Neural cell (in vitro differentiated cells): ENCODE results near the gene NID2. TPM values are rescaled to one million over a fixed set of nuclear protein-coding genes. Genes with fewer than 3 reads are reported as not detected.

Source experiments
- H2AFZ ChIP-seq: fragments of 200-600, 300-800 bp; sonication (generic), shearing (Covaris generic); 2 replicates; pipeline ENCODE4 v1.6.0; 2014; ENCODE audit warnings: low read depth, mild to moderate bottlenecking, antibody characterized with exemption, low read length, moderate library complexity
- H3F3A ChIP-seq: fragments of 200-600 bp; shearing (Covaris generic); 2 replicates; pipeline ENCODE4 v1.6.1; 2016; ENCODE audit warnings: mild to moderate bottlenecking, moderate library complexity, mixed read lengths, antibody characterized with exemption, low read length; ENCODE audit not compliant: insufficient read depth, poor library complexity, severe bottlenecking
- H3K27ac ChIP-seq: fragments of 200-600, 300-800 bp; sonication (generic), shearing (Covaris generic); 2 replicates; pipeline ENCODE4 v1.5.1; 2014; ENCODE audit warnings: mild to moderate bottlenecking, low read length, moderate library complexity
- H3K27me3 ChIP-seq: fragments of 300-800, 200-600 bp; sonication (generic), shearing (Covaris generic); 2 replicates; pipeline ENCODE4 v1.6.0; 2014; ENCODE audit warnings: mild to moderate bottlenecking, low read depth, low read length, moderate library complexity; ENCODE audit not compliant: insufficient read depth
- H3K36me3 ChIP-seq: fragments of 300-800, 200-600 bp; sonication (generic), shearing (Covaris generic); 2 replicates; pipeline ENCODE4 v1.5.1; 2014; ENCODE audit warnings: mild to moderate bottlenecking, antibody characterized with exemption, low read length, moderate library complexity; ENCODE audit not compliant: insufficient read depth
- H3K4me2 ChIP-seq: fragments of 300-800, 200-600 bp; sonication (generic), shearing (Covaris generic); 2 replicates; pipeline ENCODE4 v1.6.0; 2014; ENCODE audit warnings: mild to moderate bottlenecking, low read length
- H3K4me3 ChIP-seq: fragments of 300-800, 200-600 bp; sonication (generic), shearing (Covaris generic); 2 replicates; pipeline ENCODE4 v1.5.1; 2014; ENCODE audit warnings: mild to moderate bottlenecking, low read length, moderate library complexity
- H3K79me2 ChIP-seq: fragments of 200-600 bp; shearing (Covaris generic); replicated peaks from 2 replicates; pipeline ENCODE4 v1.6.0; 2014; ENCODE audit warnings: mild to moderate bottlenecking, low read length, moderate library complexity; ENCODE audit not compliant: insufficient read depth
- H3K9ac ChIP-seq: fragments of 300-800, 200-600 bp; sonication (generic), shearing (Covaris generic); 2 replicates; pipeline ENCODE4 v1.6.1; 2016; ENCODE audit warnings: mild to moderate bottlenecking, low read length, mixed read lengths
- H3K9me2 ChIP-seq: fragments of 200-600 bp; shearing (Covaris generic); 2 replicates; pipeline ENCODE4 v1.6.1; 2016; ENCODE audit warnings: mild to moderate bottlenecking, low read length, mixed read lengths; ENCODE audit not compliant: insufficient read depth
- H3K9me3 ChIP-seq: fragments of 200-600, 300-800 bp; sonication (generic), shearing (Covaris generic); 2 replicates; pipeline ENCODE4 v1.6.1; 2016; ENCODE audit warnings: mild to moderate bottlenecking, mixed run types, low read length, moderate library complexity, mixed read lengths
- H4K20me1 ChIP-seq: fragments of 200-600 bp; shearing (Covaris generic); 2 replicates; pipeline ENCODE4 v1.6.1; 2016; ENCODE audit warnings: mild to moderate bottlenecking, mixed run types; ENCODE audit not compliant: insufficient read depth
- EP300 ChIP-seq: fragments of 450-650 bp; conservative IDR thresholded peaks from 2 replicates; pipeline ENCODE4 v1.6.1; 2014; ENCODE audit warnings: antibody characterized with exemption, mild to moderate bottlenecking, moderate library complexity; ENCODE audit not compliant: poor library complexity, severe bottlenecking
- EZH2 ChIP-seq: fragments of 200-600, 300-800 bp; shearing (Covaris generic), sonication (generic); IDR thresholded peaks from 2 replicates; pipeline ENCODE4 v1.6.1; 2014; ENCODE audit warnings: antibody characterized with exemption, low read length, borderline replicate concordance, mild to moderate bottlenecking; ENCODE audit not compliant: insufficient read depth, poor library complexity, severe bottlenecking
- MXI1 ChIP-seq: fragments of 450-650 bp; conservative IDR thresholded peaks from 2 replicates; pipeline ENCODE4 v1.6.1; 2014; ENCODE audit warnings: antibody characterized with exemption, mild to moderate bottlenecking; ENCODE audit not compliant: poor library complexity, severe bottlenecking
- POLR2AphosphoS5 ChIP-seq: IDR thresholded peaks from 2 replicates; pipeline ENCODE4 v1.6.1; 2012
- RAD21 ChIP-seq: fragments of 450-650 bp; conservative IDR thresholded peaks from 2 replicates; pipeline ENCODE4 v1.6.1; 2014; ENCODE audit warnings: antibody characterized with exemption, mild to moderate bottlenecking, moderate library complexity
- SMC3 ChIP-seq: fragments of 450-650 bp; conservative IDR thresholded peaks from 2 replicates; pipeline ENCODE4 v1.6.1; 2014; ENCODE audit warnings: antibody characterized with exemption, mild to moderate bottlenecking, moderate library complexity; ENCODE audit not compliant: poor library complexity
- TAF1 ChIP-seq: IDR thresholded peaks from 2 replicates; pipeline ENCODE4 v1.6.1; 2012; ENCODE audit warnings: low read depth
- polyA plus RNA-seq: library from polyadenylated mRNA; depleted of rRNA; stranded (reverse); fragments of >200 nt; gene quantifications from 2 replicates; pipeline ENCODE4 v1.2.3, GENCODE V29; 2014
- TF ChIP-seq, protein P1 (sequence below): IDR thresholded peaks from 2 replicates; pipeline ENCODE4 v1.6.1; 2012; ENCODE audit warnings: borderline replicate concordance
- TF ChIP-seq, protein P2 (sequence below): fragments of 450-650 bp; IDR thresholded peaks from 2 replicates; pipeline ENCODE4 v1.5.1; 2014; ENCODE audit warnings: antibody characterized with exemption, mild to moderate bottlenecking, moderate library complexity; ENCODE audit not compliant: poor library complexity, severe bottlenecking

Gene NID2
- polyA plus RNA-seq, 1 donor from 2014 or later = 1.1 TPM

DNA sequence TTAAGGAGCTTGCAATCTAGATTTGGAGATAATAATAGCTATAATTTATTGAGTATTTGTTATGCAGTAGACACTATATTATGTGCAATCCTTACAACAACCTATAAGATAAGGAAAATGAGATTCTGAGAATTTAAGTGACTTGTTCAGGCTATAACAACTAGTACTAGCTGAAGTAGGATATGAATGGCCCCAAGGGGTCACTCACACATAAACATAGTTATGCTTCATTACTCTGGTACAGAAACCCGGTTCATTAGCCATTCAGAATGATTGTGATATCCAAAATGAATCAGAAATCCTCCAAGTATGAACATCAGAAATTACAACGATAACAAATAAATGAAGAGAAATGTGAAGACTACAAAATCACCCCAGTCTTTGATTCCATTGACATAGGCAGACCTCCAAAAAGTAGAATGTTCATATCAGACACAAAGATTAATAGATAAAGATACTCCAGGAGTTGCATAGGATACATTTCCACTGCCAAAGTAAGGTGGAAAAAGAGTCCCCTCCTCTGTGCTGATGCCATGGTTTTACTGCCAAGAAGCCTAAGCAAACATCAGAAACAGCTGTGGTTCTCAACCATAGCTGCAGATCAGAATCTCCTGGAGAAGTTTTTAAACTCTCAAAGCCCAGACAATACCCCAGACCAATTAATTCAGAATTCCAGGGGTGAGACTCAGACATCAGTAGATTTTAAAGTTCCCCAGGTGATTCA, 8.6 kb upstream of the NID2 start:
- no peak overlapping the region for H3K4me2 ChIP-seq
- no peaks in the 10 kb centered on the region for H3F3A ChIP-seq
- H3K27me3 ChIP-seq = no peaks in the 10 kb centered on the region
- no peaks in the 10 kb centered on the region for H3K9me2 ChIP-seq
- no peaks in the 10 kb centered on the region for H3K9me3 ChIP-seq
- no peak overlapping the region for H2AFZ ChIP-seq
- H3K79me2 ChIP-seq = no peaks in the 10 kb centered on the region
- no peaks in the 10 kb centered on the region for H3K36me3 ChIP-seq
- H3K9ac ChIP-seq = no peak overlapping the region
- no peak overlapping the region for H3K4me3 ChIP-seq
- TF ChIP-seq POLR2AphosphoS5 (no peak), RAD21 (no peak), EZH2 (no peak), TAF1 (no peak), SMC3 (no peak), MXI1 (no peak), EP300 (no peak)
- TF ChIP-seq, protein P1, sequence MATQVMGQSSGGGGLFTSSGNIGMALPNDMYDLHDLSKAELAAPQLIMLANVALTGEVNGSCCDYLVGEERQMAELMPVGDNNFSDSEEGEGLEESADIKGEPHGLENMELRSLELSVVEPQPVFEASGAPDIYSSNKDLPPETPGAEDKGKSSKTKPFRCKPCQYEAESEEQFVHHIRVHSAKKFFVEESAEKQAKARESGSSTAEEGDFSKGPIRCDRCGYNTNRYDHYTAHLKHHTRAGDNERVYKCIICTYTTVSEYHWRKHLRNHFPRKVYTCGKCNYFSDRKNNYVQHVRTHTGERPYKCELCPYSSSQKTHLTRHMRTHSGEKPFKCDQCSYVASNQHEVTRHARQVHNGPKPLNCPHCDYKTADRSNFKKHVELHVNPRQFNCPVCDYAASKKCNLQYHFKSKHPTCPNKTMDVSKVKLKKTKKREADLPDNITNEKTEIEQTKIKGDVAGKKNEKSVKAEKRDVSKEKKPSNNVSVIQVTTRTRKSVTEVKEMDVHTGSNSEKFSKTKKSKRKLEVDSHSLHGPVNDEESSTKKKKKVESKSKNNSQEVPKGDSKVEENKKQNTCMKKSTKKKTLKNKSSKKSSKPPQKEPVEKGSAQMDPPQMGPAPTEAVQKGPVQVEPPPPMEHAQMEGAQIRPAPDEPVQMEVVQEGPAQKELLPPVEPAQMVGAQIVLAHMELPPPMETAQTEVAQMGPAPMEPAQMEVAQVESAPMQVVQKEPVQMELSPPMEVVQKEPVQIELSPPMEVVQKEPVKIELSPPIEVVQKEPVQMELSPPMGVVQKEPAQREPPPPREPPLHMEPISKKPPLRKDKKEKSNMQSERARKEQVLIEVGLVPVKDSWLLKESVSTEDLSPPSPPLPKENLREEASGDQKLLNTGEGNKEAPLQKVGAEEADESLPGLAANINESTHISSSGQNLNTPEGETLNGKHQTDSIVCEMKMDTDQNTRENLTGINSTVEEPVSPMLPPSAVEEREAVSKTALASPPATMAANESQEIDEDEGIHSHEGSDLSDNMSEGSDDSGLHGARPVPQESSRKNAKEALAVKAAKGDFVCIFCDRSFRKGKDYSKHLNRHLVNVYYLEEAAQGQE = no peak
- TF ChIP-seq, protein P2, sequence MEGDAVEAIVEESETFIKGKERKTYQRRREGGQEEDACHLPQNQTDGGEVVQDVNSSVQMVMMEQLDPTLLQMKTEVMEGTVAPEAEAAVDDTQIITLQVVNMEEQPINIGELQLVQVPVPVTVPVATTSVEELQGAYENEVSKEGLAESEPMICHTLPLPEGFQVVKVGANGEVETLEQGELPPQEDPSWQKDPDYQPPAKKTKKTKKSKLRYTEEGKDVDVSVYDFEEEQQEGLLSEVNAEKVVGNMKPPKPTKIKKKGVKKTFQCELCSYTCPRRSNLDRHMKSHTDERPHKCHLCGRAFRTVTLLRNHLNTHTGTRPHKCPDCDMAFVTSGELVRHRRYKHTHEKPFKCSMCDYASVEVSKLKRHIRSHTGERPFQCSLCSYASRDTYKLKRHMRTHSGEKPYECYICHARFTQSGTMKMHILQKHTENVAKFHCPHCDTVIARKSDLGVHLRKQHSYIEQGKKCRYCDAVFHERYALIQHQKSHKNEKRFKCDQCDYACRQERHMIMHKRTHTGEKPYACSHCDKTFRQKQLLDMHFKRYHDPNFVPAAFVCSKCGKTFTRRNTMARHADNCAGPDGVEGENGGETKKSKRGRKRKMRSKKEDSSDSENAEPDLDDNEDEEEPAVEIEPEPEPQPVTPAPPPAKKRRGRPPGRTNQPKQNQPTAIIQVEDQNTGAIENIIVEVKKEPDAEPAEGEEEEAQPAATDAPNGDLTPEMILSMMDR = no peak
- H4K20me1 ChIP-seq = no peaks in the 10 kb centered on the region
- no peak overlapping the region for H3K27ac ChIP-seq

DNA sequence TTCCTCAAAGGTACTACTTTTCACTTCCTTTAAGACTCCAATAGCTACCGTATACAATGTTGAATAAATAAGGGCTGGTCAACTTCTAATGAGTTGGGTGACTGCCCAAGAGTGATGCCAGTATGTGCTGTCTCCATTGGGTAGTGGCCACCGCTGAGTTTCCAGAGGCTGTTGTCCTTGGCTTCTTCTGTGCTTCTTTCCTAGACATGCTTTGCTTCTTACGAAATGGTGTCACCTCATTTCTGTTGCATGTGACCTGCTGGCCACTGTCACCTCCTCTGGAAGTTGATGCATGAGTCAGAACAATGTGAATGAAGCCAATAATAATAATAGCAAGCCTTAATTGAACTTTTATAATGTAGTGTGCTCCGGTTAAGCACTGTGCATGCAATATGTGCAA, 7.5 kb upstream of the NID2 start:
- Histone ChIP-seq H3F3A (no peaks in the 10 kb centered on the region), H2AFZ (no peak overlapping the region), H3K9me3 (no peaks in the 10 kb centered on the region), H3K4me3 (no peak overlapping the region), H3K36me3 (no peaks in the 10 kb centered on the region), H3K27ac (no peak overlapping the region), H4K20me1 (no peaks in the 10 kb centered on the region), H3K9me2 (no peaks in the 10 kb centered on the region), H3K79me2 (no peaks in the 10 kb centered on the region), H3K27me3 (peaks cover 7% of the 10 kb centered on the region), H3K9ac (no peak overlapping the region), H3K4me2 (no peak overlapping the region)
- TF ChIP-seq, protein P1 = no peak
- no peak for TF ChIP-seq MXI1
- TF ChIP-seq EP300 = no peak
- TF ChIP-seq POLR2AphosphoS5 = no peak
- no peak for TF ChIP-seq TAF1
- TF ChIP-seq RAD21 = no peak
- TF ChIP-seq, protein P2 = no peak
